MM.1S (cell line): ENCODE measurements around the gene PRUNE2.
"Not testable (repeated sequence)": the region's sequence is repeated elsewhere in the genome, so short reads cannot be mapped to it uniquely, and the experiment has no call there.

Source experiments
- EZH2 ChIP-seq: fragments of 300-600 bp; sonication (generic); optimal IDR thresholded peaks from 2 replicates; pipeline ENCODE3; 2017; ENCODE audit warnings: low read depth, mild to moderate bottlenecking, antibody characterized with exemption, low read length, mixed read lengths
- TF ChIP-seq, protein P1 (sequence below): fragments of 300-600 bp; sonication (generic); IDR thresholded peaks from 2 replicates; pipeline ENCODE4 v1.5.1; 2016; ENCODE audit warnings: antibody characterized with exemption, low read length, mixed read lengths

- TF ChIP-seq, protein P1, sequence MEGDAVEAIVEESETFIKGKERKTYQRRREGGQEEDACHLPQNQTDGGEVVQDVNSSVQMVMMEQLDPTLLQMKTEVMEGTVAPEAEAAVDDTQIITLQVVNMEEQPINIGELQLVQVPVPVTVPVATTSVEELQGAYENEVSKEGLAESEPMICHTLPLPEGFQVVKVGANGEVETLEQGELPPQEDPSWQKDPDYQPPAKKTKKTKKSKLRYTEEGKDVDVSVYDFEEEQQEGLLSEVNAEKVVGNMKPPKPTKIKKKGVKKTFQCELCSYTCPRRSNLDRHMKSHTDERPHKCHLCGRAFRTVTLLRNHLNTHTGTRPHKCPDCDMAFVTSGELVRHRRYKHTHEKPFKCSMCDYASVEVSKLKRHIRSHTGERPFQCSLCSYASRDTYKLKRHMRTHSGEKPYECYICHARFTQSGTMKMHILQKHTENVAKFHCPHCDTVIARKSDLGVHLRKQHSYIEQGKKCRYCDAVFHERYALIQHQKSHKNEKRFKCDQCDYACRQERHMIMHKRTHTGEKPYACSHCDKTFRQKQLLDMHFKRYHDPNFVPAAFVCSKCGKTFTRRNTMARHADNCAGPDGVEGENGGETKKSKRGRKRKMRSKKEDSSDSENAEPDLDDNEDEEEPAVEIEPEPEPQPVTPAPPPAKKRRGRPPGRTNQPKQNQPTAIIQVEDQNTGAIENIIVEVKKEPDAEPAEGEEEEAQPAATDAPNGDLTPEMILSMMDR = not testable (repeated sequence)
- not testable (repeated sequence) for TF ChIP-seq EZH2
These were observed 49.5 kb upstream of the PRUNE2 start for GRCh38 chr9:76955406-76955805.
